ENCODE results near the gene CKS1B.
A peak's percentile ranks its signal among the peaks of the same experiment; 100 is the strongest.

CKS1B gene

DNA sequence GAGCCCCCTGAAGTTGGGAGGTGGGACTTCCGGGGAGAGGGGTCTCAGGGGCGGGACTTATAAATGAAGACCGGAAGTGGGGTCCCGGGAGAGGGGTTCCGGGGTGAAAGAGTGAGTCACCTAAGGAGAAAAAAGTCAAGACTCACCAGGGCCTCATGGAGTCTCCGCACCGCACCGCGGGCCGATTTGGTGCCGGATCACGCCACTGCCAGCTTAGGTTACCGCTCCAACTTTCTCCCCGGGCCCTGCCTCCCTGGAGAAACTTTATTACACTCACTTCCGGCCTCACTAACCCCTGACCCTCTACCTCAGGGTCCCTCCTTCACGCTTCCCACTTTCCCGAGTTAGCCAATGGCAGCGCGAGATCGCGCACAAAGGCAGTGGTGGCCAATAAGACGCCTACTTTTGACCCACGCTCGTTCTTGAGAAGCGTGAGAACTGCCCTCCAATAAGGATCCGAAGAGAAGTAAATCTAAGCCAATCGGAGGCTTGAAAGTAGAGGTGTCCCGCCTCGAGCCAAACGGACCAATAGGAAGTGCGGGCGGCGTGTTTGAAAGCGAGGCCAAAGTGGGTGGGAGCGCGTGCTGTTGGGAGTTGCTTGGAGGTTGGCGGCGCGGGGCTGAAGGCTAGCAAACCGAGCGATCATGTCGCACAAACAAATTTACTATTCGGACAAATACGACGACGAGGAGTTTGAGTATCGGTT lies at the start of gene CKS1B:
Gene CKS1B, plus strand, starts transcription at position 580 of the 706 bp plus-strand sequence. Its CDS starts 65 bp downstream, at position 645.
- peak; percentile 97 to 100 for DNase-seq

DNA sequence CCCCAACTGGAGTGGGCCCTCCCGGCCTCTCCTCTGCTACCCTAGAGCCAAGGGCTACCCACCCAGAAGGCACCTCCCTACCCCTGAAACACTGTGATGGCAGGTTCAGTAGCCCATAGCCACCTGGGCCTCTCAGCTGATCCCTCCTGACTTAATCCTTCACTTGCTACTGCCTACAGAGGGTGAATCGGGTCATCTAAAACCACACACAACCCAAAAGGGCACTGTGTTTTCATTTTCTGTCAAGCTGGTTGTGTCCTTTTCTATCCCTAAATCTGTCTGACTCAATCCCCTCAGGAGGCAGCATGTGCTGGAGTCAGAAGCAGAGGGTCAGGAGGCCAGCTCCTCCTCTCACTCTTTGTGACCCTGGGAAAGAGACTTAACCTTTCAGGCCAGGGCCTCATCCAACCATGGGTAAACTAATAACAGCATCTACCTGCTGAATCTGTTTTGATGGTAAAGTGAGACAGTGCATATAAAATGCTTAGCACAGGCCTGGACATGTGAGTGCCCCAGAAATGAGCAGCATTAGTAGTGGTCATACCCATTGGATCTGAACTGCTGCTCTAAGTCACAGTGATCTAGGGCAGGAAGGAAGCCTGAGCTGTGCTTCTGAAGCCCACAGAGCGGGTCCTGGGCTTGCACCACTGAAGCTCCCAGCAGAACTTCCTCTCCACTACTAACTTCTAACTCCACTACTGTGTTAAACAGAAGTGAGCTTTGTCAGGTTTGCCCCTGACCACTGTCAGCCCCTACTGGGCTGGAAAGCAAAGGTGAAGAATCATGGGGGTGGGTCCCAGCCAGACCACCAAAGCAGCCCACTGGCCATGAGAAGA lies 48.9 kb upstream of the CKS1B start:
- peak in 1 of 2 donors; percentile 69 for DNase-seq

DNA sequence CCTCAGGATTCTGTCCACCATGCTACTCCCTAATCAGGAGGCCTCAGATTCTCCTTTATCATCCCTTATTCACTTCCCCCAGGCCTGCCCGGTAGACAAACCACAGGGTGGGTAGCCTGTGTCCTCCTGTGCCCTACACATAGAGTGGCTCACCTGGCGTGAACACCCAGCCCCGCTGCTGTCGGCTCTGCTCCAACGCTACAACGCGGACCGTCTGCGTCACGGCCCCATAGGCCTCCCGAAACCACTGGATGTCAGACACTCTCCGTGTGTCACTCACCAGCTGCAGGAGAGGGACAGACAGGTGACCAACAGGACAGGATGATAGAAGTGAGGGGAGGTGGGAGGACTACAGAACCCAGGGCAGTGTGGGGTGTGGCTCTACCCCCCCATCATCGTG lies 48.3 kb upstream of the CKS1B start:
- no peak for DNase-seq

DNA sequence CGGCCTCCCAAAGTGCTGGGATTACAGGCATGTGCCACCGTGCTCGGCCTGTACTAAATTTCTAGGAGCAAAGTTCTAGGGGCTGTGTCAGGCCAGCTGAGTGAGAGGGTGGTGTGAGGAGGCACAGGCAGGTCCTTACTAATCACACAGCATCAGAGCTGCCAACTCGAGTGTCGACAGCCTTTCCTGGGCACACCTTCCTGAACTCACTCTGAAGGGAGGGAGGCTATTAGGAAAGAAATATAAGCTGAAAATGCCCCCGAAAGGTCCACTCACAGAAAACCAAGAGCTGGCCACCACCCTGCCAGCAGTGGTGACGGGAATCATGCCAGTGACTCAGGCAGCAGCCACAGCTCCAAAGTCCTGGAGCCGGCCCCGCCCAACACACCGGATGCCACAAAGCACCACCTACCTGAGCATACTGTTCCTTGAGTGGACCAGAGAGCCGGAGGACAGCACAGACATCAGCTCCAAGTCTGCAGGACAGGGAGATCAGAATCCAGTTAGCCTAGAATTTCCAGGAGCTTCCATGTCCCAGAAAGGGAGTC lies 42.5 kb upstream of the CKS1B start:
- DNase-seq: no peak

DNA sequence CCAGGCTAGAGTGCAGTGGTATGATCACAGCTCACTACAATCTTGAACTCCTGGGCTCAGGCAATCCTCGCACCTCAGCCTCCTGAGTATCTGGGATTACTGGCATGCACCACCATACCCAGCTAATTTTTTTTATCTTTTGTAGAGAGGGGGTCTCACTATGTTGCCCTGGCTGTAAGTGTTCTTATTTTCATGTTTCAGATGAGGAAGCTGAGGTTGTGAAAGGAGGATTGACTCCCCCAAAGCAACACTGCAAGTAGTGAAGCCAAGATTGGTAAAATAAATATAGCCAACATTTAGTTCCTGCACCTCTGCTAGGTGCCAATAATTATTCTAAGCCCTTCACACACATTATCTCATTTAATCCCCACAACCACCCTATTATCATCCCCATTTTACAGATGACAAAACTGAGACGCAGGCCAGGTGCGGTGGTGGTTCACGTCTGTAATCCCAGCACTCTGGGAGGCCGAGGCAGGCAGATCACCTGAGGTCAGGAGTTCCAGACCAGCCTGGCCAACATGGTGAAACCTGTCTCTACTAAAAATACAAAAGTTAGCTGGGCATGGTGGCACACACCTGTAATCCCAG lies 40.0 kb upstream of the CKS1B start:
- no peak for DNase-seq

DNA sequence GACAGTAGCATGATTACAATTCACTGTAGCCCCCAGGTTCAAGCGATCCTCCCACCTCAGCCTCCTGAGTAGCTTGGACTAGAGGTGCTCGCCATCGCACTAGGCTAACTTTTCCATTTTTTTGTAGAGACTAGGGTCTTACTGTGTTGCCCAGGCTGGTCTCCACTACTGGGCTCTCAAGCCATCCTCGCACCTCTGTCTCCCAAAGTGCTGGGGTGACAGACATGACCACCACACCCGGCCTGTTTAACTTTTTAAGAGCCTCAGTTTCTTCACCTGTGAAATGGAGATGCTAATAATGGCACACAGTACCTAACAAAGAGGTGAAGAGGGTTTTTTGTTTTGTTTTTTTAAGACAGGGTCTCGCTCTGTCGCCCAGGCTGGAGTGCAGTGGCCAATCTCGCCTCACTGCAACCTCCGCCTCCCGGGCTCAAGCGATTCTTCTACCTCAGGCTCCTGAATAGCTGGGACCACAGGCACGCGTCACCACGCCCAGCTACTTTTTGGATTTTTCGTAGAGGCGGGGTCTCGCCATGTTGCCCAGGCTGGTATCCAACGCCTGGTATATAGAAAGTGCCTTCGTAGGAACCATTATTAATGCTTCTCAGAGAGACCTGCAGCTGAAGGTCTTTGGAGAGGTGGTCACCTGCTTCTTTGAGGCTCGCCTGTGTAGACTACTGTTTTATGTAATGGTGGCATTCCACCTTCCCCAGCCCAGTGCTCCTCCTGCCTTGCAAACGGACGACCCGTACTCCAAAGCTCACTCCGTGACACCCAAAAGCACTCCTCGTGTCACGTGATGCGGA lies 38.5 kb upstream of the CKS1B start:
- DNase-seq: no peak

DNA sequence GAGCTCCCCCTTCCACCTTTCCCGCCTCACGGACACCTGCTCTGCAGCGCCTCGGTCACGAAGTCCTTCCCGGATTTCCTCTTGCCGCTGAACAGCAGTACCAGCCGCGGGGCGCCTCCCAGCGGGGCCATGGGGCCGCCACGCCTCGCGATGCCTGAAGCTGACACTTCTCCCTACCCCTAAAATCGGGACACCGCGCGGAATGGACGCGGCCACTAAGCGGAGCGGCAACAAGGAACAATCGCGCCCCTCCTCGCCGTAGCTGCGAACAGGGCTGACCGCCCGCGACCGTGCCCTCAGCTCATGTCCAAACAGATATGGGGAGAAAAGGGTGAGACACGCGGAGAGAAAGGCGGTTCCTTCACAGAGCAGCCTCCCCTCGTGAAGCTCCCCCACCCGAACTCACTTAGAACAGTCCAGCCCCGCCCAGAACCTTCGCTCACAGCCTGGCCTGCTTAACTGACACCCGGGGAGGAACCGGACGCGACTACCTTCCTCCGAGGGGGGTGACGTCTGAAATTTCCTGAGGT lies 37.9 kb upstream of the CKS1B start, which contains the start of gene PMVK:
Gene PMVK, minus strand, starts transcription at position 165 of the 530 bp plus-strand sequence. Its CDS starts 34 bp downstream, at position 131.
- peak; percentile 91 to 99 for DNase-seq

DNA sequence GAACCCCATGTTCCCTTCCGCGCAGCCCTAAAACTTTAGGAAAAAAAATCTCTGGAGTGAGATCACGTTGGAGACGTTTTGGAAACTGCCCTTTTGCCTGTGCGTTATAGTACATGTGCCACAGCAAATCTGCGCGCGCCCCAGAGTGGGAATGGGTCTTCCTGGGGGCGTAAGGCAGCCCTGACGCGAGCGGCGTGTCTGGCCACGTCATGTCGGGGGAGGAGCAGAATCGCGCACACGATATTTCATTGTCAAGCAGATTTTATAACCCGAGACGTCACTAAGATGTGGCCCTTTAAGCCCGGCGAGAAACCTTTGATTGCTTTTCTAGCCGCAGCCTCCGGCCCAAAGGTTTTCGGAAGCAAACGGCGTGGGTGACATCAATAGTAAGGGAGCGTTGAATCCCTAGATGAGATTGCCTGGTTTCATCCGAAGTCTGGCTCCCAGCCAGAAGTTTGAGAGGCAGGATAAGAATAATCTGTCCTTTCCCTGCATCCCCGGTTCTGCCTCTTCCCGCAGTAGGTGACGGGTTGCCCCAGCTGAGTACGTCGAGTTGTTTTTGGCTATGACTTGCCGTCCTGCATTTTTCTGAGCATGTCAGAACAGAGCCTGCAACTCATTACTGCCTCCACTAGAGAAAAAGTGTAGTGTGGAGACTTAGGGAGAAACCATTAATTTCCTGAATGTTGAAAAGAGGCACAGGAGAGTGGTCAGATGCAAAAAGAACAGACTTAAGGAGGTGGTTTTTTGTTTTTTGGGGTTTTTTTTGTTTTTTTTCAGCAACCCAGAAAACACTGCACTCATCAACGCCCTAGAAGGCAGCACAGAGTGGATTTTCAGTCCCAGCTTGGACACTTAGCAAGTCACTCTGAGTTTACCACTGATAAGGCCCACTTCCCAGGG lies 37.1 kb upstream of the CKS1B start:
- peak; percentile 76 to 99 for DNase-seq

DNA sequence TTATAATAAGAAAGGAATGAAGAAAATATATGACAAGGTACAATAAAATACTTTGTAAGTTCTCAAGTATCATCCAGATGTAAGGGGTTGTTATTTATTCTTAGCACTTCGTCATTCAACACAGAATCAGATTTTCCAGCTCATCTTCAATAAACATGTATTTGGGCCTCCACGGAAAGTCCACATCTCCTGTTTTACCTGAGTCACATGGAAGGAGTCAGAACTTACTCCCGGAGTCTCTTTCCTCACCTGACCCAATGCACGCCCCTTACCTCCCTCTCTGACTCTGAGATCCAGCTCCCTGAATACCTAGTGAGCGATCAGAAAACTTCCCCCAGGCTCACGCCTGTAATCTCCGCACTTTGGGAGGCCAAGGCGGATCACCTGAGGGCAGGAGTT lies 36.5 kb upstream of the CKS1B start:
- no peak for DNase-seq

DNA sequence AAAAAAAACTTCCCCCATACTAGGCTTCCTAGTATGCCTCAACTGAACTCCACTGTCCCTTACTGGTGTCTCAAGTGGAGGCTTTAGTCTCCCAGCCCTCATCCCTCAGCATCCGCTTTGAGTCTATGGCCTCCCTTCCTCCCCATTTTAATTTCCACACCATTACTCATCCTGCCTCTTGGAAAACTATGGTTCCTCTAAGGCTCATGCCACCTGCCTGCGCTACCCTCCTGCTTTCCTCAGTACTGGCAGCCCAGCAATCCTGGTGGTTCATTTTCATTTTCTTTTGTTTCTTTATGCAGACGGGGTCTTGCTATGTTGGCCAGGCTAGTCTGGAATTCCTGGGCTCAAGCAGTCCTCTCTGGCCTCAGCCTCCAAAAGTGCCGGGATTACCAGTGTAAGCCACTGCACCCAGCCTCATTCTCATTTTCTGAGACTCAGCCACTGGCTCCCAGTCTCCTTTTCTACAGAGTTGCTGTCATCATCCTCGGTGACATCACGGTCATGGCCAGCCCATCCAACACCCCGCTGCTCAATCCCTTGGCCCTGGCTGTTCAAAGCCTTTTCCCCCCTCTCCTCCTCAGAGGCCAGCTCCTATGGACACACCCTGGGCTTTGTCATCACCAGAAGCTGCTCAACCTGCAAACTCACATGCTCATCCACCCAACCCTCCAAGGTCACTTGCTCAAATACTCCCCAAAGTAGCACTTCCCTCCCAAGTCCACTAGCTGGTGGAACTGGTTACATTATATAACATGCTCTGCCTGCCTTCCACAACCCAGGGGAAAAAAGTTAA lies 35.7 kb upstream of the CKS1B start:
- no peak for DNase-seq

DNA sequence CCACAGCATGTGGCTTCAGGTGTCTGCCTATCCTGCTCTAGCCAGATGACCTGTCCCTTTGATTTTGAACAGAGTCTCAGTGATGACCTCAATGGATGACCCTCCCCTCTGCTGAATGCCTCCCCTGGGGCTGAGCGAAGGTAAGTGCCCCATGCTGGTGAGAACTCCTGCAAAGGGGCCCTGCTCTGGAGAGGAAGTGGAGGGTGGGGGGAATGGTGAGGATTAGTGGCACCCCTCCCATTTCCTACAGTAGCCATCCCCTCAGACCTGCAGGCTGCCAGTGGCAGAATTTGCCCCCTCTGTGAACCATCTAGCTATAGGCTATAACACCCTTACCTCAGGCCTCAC lies 34.3 kb upstream of the CKS1B start:
- no peak for DNase-seq

DNA sequence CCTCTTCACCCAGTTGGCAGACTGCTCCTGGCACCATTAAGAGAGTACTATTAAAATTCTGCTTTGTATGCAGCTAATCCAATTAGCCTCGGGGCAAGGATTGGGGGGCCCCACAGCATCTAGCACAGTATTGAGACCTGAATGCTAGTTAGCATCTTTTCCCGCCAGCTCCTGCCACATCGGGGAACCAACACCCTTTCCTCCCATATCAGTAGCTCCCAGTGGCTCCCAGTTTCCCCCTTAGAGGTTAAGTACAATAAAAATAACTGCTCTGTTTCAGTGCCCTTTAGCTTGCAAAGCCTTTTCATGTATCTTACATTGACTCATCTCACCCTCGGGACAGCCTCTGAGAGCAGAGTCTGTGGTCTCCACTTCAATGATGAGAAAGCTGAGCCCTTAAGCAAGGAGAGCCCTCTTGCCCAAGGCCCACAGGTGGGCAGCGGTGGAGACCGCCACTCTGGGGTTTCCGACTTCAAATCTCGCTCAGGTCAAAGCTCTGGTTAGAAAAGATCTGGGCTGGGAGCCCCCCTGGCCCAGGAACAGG lies 33.8 kb upstream of the CKS1B start:
- DNase-seq: no peak

DNA sequence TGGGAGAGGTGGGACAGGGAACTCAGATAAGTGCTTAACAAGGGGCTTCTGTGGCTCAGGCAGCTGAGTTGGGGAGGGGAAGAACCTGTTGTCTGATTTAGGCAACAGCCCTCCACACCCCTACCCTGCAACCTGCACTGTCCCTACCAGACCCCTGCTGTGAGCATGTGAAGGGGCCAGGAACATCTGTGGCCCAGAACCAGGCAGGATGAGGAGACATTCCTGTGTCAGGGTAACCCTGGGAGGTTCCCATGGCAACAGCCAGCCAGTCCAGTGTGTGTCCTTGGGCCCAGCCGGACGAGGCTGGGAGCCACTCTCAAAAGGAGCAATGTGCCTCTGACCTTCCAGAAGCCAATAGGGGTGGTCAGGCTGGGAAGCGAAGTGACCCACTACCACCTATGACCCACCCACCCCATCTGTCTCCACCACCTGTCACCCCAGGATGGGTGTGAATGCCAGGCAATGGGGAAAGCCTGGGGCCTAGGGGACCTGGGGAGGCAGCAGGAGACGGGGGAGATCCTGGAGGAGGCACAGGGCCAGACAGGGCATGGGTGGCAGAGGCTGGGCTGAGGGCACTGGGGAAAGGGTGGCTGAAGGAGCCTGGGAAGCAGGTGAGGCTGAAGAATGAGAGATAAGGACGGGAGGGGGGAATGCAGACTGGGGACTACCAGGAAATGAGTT lies 33.0 kb upstream of the CKS1B start:
- DNase-seq: no peak

DNA sequence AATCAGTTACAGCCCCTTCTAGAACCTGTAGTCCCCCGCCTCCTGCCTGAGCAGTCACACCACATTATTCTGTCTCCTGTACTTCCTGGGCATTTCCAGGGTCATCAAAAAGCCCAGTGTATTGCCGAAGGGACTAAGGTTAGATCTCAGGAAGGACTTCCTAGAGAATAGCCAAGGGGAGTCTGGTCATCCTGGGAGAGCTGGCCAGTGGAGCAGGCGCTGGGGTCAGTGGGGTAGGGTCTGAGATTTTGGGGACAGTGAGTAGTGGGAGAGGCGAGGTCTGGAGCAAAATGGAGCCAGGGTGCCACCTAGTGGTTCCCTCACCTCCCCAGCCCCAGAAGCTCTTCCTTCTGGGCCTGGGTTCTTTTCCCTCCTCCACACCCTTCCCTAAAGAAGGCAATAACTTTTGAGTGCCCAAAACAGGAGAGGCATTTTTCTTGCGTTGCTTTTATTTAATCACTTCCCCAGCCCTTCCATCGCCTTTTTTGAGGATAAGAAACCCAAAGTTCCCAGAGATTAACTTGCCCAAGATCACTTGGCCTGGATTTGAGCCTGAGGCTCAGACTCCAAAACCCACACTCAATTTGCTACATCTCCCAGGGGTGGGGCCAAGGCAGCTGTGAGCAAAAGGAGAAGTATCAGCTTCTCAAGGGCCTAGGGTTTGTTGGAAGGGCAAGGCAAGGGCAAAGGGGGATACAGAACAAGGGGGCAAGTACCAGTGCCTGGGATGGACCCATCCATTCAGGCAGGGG lies 30.7 kb upstream of the CKS1B start:
- peak; percentile 13 to 52 for DNase-seq

DNA sequence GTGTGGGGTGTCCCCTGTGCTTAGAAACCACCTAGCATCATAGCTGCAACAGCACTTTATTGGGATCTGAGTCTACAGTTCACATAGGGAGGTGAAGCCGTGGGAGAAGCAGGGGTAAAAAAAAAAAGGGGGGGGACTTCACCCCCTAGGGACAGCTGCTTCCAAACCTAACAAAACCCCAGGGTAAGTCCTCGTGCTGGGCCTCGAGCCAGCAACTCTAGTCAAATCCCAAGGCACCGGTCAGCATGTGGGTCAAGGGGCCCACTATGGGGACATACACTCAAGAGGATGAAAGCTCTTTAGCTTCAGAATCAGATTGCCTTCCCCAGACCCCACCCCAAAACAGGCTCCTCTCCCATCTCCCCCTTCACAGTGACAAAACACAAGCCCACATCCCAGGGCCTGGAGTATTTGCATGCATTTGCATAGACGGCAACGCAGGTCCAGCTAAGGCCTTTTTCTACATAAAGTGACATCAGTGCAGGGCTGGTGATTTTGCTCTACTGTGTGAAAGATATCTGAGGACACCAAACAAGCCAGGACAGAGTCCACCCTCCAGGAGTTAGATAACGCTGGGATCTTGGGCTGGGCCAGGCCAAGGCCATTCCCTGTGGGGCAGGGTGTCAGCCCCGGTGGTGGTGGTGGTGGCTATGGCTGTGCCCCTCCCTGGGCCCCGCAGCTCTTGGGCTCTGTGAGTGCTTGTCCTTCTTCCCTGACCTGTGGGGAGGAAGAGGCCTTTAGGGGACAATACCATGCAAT lies 29.9 kb upstream of the CKS1B start:
- DNase-seq: no peak

DNA sequence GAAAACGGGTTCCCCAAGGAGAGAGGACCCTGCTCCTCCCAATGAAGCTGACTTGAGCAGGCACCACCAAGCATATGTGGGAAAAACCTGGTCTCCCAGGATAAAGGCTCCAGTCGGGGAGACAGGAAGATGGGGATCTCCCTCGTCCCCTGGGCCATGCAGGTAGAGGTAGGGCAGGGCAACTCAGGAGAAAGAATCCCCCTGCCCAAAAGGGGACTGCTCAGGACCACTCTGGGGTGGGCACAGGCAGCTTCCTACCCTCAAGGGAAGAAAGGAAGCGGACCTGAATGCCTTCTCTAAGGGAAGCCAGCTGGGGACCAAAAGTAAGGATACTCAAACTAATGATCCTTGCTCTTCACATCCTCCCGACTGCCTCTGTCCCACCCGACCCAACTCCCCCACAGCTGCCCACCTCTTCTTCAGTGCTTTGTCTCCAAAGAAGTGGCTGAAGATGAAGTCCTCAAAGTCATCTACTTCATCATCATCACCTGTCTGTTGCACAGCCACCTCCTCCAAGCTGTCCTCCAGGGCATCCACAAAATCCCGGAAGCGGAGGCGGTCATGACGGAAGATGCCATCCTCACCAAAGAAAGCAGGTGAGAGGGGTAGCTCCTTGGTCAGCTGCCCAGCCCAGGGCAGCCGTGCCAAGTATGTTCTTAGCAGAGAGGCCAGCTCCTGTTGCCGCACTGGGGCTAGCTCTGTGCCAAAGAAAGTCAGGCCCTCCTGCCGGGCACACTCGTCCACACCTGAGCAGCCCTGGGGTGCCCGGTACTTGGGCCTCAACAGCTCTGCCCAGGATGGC lies 29.1 kb upstream of the CKS1B start:
- DNase-seq: no peak

All from bone marrow (tissue), 2 donors.